ENCODE measurements around the gene NAP1L4.

NAP1L4 gene

DNA sequence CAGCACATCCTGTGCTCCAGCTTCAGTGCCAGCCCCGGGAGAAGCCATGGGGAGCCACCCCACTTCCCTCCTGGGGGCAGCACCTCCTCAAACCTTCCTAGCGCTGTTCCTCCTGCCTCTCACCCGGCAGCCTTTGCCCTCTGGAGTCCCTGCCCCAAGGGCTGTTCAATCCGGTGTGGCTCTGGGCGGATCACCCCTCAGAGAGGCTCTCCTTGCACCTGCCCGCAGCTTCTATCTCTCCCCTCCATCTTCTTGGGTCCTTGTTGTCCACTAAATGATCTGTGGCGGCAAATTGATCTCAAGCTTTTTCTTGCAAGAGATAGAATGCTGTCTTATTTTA lies 88.5 kb downstream of the NAP1L4 start:
- H3K4me3 ChIP-seq (ENCODE audit: low read depth, low read length) = no peak overlapping the region
- DNase-seq (ENCODE audit: low read depth, low spot score) = no peak
- in situ Hi-C loops (cut with HindIII; ENCODE audit: low sequenced_read_pairs) = no loop called here
- TF ChIP-seq, protein P1, sequence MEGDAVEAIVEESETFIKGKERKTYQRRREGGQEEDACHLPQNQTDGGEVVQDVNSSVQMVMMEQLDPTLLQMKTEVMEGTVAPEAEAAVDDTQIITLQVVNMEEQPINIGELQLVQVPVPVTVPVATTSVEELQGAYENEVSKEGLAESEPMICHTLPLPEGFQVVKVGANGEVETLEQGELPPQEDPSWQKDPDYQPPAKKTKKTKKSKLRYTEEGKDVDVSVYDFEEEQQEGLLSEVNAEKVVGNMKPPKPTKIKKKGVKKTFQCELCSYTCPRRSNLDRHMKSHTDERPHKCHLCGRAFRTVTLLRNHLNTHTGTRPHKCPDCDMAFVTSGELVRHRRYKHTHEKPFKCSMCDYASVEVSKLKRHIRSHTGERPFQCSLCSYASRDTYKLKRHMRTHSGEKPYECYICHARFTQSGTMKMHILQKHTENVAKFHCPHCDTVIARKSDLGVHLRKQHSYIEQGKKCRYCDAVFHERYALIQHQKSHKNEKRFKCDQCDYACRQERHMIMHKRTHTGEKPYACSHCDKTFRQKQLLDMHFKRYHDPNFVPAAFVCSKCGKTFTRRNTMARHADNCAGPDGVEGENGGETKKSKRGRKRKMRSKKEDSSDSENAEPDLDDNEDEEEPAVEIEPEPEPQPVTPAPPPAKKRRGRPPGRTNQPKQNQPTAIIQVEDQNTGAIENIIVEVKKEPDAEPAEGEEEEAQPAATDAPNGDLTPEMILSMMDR (IDR thresholded peaks at IDR 0.05; ENCODE audit: low read depth, low read length) = no peak

DNA sequence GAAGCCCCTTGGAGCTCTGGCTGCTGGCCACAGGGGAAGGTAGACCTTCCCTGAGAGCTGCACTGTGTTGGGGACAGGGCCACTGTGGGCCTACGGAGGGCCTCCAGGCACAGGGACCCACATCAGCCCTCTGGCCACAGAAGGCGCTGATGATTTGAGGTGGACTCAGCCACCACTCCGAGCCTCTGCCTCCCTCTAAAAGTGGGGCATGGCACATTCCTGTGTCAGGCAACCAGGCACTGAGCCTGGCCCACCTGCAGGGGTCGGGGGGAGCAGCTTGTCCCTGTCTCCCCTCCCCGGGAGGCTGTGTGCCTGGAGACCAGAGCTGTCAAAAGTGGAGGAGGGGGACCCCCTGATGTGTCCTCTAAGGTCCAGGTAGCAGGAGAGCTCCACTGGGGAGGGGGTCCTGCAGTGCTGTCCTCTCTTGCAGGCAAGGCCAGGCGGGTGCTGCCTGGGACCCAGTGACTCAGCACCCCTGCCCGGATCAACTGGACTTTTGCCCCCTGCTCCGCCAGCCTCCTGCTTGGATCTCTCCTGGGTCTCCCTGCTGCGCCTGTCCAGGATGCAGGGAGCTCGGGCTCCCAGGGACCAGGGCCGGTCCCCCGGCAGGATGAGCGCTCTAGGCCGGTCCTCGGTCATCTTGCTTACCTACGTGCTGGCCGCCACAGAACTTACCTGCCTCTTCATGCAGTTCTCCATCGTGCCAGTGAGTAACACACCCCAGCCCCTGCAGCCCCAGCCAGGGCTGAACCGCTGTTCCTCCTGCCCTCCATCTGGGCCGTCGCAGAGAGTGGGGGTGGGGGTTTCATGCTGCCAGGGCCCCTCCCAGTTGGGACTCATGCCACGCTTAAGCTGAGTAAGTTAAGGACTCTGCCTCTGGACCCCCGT lies 89.1 kb downstream of the NAP1L4 start:
- no peak for DNase-seq (ENCODE audit: low read depth, low spot score)
- TF ChIP-seq, protein P1 (IDR thresholded peaks at IDR 0.05; ENCODE audit: low read depth, low read length) = no peak
- in situ Hi-C loops (cut with HindIII; ENCODE audit: low sequenced_read_pairs) = no loop called here
- H3K4me3 ChIP-seq (ENCODE audit: low read depth, low read length) = peak overlapping the region; percentile 57

DNA sequence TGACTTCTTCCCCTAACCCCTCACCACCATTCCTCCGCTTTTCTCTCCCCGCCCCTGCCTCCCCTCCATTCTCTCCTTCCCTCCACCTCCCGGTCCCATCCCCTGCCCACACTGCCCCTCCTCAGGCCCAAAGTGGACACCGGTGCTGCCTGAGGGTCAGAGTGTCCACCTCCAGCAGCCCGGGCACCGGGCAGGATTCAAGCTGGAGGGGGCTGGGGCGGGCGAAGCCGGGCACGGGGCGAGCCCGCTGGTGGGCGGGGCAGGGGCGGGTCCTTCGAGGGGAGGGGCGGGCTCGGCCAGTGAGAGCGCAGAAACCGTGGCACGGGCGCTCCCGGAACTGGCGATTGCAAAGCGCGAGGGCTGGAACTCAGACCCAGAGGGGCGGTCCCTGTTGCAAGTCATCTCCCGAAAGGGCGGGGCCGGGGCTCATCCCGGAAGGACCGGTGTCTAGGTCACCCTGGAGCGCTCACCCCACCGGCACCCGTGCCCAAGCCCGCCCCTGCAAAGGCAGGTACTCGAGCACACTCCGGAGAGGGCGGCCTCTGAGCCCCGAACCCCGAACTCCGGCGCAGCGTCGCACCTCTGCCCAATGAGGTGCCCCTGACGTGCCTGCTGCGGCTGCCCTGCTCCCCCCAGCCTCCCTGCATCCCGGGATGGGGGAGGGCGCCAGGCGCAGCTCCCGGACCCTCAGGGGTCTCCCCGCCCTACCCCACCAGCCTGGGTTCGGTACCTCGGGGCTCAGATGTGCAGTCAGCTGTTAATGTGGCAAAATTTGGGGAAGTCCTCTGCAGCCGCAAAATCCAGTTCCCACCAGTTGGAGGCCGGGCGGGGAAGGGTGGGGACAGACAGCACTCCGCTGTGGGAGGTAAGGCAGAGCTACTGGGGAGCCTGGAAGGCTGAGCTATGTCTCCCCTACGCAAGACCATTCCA lies 90.0 kb downstream of the NAP1L4 start:
- peak; percentile 88 for DNase-seq (ENCODE audit: low read depth, low spot score)
- H3K4me3 ChIP-seq (ENCODE audit: low read depth, low read length) = peak overlapping the region; percentile 57
- TF ChIP-seq, protein P1 (IDR thresholded peaks at IDR 0.05; ENCODE audit: low read depth, low read length) = no peak
- in situ Hi-C loops (cut with HindIII; ENCODE audit: low sequenced_read_pairs) = no loop called here

DNA sequence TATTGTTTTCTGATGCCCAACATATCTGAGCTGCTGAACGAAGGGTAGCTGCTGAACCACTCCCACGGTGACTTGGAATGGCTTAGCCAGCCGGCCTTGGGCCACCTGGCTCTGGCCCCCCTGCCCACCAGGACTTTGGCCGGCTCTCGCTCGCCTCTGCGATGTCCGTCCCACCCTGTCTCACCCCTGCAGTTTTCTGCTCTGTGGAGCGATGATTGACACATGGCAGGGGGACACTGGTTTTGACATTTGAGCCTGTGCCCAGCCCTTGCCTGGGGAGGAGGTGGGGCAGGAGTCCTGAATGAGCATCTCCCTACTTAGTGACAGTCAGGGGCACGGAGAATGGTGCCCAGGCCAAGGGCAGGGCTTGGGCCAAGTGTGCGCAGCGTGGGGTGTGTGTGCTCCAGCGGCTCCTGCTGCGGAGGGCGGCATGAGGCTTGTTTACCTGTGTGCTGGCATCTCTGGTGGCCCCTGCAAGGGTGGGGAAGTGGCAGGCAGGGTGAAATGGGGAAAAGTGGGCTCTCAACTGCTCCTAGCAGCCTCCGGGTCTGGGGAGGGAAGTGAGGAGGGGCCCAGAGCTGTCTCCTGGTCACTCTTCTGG lies 90.8 kb downstream of the NAP1L4 start:
- DNase-seq (ENCODE audit: low read depth, low spot score) = no peak
- in situ Hi-C loops (cut with HindIII; ENCODE audit: low sequenced_read_pairs) = no loop called here
- TF ChIP-seq, protein P1 (IDR thresholded peaks at IDR 0.05; ENCODE audit: low read depth, low read length) = no peak
- peak overlapping the region; percentile 40 for H3K4me3 ChIP-seq (ENCODE audit: low read depth, low read length)

DNA sequence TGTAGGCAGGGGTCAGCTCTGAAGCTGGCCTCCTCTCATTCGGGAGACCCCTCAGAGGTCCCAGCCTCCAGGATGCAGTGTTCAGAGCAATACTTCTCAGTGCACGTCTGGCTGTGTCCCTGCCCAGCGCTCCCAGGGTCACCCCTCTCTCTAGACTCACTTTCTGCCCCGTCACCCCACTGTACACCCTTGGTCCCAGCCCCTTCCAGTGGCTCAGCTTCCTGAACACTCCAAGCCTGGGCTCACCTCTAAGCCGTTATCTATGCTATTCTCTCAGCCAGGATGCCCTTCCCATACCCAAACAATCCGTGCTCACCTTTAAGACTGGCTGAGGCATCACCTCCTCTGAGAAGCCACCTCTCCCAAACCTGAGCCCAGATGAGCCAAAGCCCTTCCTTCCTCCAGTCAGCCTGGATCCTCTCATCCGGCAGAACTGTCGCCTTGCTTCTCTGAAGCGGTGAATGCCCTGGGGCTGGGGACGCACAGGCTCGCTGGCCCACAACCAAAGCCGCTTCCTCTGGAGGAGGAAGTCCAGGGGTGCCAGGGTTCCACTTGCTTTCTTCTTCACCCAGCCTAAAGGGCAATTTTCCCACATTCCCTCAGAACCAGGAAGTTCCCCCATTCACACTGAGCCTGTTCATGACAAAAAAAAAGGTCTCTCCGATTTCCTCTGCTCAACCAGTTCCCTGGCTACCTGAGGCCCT lies 92.9 kb downstream of the NAP1L4 start:
- in situ Hi-C loops (cut with HindIII; ENCODE audit: low sequenced_read_pairs) = no loop called here
- H3K4me3 ChIP-seq (ENCODE audit: low read depth, low read length) = no peak overlapping the region
- TF ChIP-seq, protein P1 (IDR thresholded peaks at IDR 0.05; ENCODE audit: low read depth, low read length) = no peak
- DNase-seq (ENCODE audit: low read depth, low spot score) = no peak
